Measurements from ENCODE around the gene GJD3.
"Not testable (repeated sequence)": the region's sequence is repeated elsewhere in the genome, so short reads cannot be mapped to it uniquely, and the experiment has no call there.

GJD3 gene

DNA sequence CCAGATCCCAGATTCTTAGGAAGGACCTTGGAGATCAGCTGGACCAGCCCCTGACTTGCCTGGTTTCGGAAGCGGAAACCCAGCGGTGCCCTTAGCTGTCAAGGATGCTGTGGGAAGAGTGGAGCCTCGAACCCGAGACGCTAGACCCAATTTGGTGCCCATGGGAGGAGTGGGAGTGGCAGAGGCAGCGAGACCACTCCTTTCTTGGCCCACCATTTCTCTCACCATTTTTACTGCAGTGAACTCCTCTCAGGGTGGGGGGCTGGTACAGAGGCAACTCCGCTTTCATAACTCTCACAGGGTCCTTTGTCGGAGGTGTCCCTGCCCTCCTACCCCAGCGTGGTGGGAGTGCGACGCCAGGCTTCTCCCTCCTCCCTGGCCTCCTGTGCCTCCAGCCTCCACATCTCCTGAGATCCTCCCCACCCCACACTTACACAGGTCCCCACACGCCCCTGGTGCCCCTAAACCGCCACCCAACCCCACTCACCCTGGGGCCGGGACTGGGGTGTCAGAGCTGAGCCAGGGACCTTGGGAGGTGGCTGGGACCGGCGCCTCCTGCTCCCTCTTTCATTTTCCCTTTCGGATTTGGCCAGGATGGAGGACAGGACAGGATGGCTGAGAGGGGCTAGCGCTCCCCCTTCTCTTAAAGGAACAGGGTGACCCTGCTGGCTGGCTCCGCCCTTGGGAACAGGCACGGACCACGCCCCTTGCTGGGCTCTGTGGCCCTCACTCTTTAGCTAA is at the start of gene GJD3:
GJD3 (minus strand) TSS at position 617 of the 741 bp plus-strand sequence. CDS start 922 bp downstream, outside the sequence.
- no peak for DNase-seq

DNA sequence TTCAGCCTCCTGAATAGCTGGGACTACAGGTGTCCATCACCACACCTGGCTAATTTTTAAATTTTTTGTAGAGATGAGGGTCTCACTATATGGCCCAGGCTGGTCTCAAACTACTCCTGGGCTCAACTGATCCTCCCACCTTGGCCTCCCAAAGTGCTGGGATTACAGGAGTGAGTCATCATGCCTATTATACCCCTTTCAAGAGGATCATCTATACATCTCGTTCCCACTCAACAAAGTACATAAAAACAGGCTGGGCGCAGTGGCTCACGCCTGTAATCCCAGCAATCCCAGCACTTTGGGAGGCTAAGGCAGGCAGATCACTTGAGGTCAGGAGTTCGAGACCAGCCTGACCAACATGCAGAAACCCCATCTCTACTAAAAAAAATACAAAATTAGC is 49.8 kb upstream of the GJD3 start:
- DNase-seq: not testable (repeated sequence)

DNA sequence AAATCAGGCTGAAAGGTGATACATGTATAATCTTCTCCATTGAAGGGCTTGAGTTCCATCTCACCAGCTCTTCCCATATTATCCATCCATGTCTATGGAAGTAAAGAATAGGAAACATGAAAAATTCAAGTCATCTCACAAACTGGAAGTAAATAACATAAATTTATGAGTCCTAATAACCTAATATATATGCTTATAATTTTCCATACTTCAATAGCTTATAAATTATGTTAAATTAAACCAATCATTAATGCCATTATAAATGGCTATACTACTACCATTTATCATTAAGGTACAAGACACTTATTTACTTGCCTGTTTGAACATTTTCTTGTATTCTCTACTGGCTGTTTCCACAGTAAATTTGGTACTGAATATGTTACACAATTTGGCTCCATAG is 48.3 kb upstream of the GJD3 start:
- DNase-seq: no peak

GRCh38 chr17:40411821-40412220 is 47.3 kb upstream of the GJD3 start:
- DNase-seq: no peak

DNA sequence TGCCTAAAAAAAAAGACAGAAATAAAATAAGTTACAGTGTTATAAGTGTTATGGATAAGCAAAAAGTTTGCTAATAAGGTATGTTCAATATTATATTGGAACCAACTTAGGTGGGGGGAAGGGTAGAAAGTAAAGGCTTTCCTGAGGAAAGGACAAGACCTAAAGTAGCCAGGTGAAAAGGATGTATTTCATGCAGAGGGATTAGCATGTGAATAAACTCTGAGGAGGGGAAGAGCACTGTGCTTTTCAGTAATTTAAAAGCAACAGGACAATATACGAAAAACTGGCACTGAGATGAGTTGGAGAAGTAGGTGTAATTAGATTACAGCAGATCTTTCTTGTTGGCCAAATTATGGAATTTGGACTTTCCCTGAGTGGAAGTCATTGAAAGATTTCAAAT is 45.5 kb upstream of the GJD3 start:
- no peak for DNase-seq

DNA sequence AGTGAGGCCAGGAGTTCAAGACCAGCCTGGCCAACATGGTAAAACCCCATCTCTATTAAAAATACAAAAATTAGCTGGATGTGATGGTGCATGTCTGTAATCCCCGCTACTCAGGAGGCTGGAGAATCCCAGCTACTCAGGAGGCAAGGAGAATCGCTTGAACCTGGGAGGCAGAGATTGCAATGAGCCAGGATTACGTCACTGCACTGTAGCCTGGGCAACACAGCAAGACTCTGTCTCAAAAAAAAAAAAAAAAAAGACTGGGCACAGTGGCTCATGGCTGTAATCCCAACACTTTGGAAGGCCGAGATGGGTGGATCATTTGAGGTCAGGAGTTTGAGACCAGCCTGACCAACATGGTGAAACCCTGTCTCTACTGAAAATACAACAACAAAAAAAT is 45.0 kb upstream of the GJD3 start:
- DNase-seq: not testable (repeated sequence)

- no peak for DNase-seq
These were observed 42.9 kb upstream of the GJD3 start for GRCh38 chr17:40407460-40407859.

- DNase-seq: no peak
These were observed 39.5 kb upstream of the GJD3 start for GRCh38 chr17:40404003-40404402.

DNA sequence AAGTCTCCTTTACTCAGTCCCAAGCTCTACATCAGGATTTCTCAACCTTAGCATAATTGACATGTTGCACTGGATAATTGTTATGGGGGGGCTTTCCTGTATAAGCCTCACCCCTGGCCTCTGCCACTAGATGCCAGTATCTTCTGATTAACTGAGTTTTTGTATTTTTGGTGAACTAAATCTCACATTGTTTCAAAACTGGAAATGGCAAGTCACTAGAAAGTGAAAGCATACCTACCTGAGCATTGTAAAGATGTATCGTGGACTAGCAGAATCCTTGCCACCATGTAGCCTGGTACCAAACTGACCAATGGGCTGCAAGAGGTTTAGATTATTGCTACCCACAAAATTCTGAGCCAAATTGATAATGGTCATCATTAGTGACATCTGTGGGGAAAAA is 38.1 kb upstream of the GJD3 start:
- DNase-seq: no peak

DNA sequence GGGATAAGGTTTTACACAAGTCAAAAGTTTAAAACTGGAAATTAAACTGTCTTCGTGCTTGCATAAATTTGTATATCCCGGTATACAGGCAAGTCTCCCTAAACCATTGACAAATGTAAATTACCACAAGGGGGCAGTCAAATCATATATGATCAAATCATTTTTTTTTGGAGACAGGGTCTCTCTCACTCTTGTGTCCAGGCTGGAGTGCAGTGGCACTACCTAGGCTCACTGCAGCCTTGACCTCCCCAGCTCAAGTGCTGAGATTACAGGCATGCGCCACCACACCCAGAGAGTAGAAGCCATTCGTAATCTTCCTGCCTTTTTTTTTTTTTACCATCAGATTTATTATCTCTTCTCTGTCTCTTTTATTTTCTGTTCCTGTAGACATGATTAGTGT is 34.6 kb upstream of the GJD3 start:
- peak; percentile 73 to 82 (median 78) for DNase-seq

DNA sequence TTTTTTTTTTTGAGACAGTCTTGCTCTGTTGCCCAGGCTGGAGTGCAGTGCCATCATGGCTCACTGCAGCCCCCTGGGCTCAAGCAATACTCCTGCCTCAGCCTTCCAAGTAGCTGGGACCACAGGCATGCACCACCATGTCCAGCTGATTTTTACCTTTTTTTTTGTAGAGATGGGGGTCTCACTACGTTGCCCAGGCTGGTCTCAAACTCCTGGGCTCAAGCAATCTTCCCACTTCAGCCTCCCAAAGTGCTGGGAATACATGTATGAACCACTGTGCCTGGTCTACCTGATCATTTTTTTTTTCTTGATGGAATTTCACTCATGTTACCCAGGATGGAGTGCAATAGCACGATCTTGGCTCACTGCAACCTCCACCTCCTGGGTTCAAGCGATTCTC is 22.0 kb upstream of the GJD3 start:
- DNase-seq: not testable (repeated sequence)

DNA sequence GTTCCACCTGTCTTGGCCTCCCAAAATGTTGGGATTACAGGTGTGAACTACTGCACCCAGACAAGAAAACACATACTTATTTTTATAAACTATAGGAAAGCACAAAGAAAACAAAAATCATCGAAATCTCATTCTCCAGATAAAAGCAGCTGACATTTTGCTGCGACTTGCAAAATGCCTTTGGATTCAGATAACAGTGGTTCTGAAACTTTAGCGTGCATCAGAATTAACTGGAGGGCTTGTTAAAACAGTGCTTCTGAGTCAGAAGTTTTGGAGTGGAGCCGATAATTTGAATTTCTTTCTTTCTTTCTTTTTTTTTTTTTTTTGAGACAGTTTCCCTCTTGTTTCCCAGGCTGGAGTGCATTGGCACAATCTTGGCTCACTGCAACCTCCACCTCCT is 17.7 kb upstream of the GJD3 start:
- DNase-seq: no peak

GRCh38 chr17:40378966-40379365 is 14.4 kb upstream of the GJD3 start:
- DNase-seq: peak in 1 of 3 donors; percentile 9

GRCh38 chr17:40377832-40378231 is 13.3 kb upstream of the GJD3 start:
- no peak for DNase-seq

DNA sequence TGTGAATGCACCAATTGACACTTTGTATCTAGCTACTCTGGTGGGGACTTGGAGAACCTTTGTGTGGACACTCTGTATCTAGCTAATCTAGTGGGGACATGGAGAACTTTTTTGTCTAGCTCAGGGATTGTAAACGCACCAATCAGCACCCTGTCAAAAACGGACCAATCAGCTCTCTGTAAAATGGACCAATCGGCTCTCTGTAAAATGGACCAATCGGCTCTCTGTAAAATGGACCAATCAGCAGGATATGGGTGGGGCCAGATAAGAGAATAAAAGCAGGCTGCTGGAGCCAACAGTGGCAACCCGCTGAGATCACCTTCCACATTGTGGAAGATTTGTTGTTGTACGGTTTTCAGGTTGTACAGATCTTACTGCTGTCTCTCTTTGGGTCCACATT is 12.0 kb upstream of the GJD3 start:
- DNase-seq: not testable (repeated sequence)

GRCh38 chr17:40375786-40376185 is 11.2 kb upstream of the GJD3 start:
- not testable (repeated sequence) for DNase-seq

- DNase-seq: no peak
These were observed 10.4 kb upstream of the GJD3 start for GRCh38 chr17:40374821-40375498.

DNA sequence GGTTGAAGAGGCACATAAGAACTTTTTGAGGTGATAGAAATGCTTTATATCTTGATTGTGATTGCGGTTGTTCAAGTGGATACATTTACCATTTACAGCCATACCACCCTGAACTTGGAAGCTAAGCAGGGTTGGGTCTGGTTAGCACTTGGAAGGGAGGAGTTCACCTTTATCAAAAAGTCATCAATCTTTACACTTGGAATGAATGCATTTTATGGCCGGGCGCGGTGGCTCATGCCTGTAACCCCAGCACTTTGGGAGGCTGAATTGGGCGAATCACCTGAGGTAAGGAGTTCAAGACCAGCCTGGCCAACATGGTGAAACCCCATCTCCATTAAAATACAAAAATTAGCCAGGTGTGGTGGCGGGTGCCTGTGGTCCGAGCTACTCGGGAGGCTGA is 9.5 kb upstream of the GJD3 start:
- no peak for DNase-seq

- DNase-seq: peak; percentile 86 to 98 (median 96)
These were observed 8.8 kb upstream of the GJD3 start for GRCh38 chr17:40373324-40373723.

- DNase-seq: not testable (repeated sequence)
These were observed 8.1 kb upstream of the GJD3 start for GRCh38 chr17:40372644-40373043.

DNA sequence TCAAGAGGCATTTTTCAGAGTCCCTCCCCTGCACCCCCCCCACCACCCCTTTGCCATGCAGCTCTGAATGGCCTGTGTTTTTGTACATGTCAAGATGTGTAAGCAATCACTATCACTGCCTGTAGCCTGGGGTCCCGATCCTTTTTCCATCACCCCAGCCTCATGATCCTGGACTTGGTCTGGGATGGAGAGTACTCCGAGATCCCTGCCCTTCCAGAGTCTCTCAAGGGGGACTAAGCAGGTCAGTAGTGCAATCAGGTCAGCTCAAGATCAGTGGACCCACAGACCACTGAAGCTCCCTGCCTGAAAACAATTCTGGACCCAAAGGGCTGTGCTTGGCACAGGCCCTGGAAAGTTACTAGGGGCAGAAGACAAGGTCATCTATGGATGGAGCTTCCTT is 7.5 kb upstream of the GJD3 start:
- DNase-seq: no peak

GRCh38 chr17:40371261-40371929 is 6.9 kb upstream of the GJD3 start:
- no peak for DNase-seq

- no peak for DNase-seq
These were observed 5.4 kb upstream of the GJD3 start for GRCh38 chr17:40369923-40370322.

DNA sequence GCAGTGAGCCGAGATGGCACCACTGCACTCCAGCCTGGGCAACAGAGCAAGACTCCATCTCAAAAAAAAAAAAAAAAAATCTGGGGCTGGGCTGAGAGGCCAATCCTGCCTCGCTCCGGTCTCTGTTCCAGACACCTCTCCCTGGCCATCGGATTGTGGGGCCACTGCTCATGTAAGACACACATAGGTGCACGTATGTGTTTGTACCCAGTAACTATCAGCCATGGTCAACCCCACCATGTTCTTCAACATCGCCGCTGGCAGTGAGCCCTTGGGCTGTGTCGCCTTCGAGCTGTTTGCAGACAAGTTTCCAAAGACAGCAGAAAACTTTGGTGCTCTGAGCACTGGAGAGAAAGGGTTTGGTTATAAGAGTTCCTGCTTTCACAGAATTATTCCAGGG is 3.2 kb upstream of the GJD3 start:
- not testable (repeated sequence) for DNase-seq
